ENCODE data around the gene ETV3.

DNA sequence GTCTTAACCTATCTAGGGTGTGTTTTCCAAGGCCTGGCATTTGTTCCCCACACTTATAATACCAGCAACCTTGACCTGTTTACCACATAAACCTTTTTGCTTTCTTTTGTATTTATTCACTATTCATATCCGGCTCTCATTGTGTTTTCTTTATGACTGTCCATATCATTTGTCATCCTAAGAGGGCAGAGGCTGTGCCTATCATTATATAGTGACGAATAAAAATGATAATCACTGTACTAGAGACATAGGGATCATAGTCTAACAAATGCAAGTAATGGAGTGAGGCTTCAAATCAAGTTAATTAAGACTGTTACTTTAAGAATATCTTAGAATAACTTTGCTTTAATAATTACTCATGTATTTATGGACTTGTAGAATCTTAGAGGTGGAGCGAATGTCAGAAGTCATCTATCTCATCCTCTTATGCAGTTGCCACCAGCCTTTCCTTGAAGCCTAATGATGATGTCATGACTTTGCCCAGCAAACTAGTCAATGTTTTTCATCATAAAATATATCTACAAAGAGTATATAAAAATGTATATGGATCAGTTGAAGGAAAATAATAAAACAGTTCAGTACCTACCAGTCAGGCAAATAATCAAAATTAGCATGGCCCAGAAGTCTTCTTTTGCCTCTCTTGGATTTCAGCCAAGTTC, 4.7 kb upstream of the ETV3 start:
- TF ChIP-seq, protein P1, sequence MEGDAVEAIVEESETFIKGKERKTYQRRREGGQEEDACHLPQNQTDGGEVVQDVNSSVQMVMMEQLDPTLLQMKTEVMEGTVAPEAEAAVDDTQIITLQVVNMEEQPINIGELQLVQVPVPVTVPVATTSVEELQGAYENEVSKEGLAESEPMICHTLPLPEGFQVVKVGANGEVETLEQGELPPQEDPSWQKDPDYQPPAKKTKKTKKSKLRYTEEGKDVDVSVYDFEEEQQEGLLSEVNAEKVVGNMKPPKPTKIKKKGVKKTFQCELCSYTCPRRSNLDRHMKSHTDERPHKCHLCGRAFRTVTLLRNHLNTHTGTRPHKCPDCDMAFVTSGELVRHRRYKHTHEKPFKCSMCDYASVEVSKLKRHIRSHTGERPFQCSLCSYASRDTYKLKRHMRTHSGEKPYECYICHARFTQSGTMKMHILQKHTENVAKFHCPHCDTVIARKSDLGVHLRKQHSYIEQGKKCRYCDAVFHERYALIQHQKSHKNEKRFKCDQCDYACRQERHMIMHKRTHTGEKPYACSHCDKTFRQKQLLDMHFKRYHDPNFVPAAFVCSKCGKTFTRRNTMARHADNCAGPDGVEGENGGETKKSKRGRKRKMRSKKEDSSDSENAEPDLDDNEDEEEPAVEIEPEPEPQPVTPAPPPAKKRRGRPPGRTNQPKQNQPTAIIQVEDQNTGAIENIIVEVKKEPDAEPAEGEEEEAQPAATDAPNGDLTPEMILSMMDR (IDR thresholded peaks at IDR 0.05 in 2 of 3, conservative IDR thresholded peaks at IDR 0.05 in 1 of 3; ENCODE audit: control insufficient read depth in 2 of 3, extremely low read depth in 1 of 3, insufficient read depth in 1 of 3, low read depth in 3 of 3, low read length in 3 of 3) = no peak
- no peak for TF ChIP-seq EP300 (IDR thresholded peaks at IDR 0.05; ENCODE audit: borderline replicate concordance in 1 of 2, control insufficient read depth in 1 of 2, low read depth in 2 of 2, low read length in 2 of 2)
- TF ChIP-seq, protein P2, sequence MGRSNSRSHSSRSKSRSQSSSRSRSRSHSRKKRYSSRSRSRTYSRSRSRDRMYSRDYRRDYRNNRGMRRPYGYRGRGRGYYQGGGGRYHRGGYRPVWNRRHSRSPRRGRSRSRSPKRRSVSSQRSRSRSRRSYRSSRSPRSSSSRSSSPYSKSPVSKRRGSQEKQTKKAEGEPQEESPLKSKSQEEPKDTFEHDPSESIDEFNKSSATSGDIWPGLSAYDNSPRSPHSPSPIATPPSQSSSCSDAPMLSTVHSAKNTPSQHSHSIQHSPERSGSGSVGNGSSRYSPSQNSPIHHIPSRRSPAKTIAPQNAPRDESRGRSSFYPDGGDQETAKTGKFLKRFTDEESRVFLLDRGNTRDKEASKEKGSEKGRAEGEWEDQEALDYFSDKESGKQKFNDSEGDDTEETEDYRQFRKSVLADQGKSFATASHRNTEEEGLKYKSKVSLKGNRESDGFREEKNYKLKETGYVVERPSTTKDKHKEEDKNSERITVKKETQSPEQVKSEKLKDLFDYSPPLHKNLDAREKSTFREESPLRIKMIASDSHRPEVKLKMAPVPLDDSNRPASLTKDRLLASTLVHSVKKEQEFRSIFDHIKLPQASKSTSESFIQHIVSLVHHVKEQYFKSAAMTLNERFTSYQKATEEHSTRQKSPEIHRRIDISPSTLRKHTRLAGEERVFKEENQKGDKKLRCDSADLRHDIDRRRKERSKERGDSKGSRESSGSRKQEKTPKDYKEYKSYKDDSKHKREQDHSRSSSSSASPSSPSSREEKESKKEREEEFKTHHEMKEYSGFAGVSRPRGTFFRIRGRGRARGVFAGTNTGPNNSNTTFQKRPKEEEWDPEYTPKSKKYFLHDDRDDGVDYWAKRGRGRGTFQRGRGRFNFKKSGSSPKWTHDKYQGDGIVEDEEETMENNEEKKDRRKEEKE (IDR thresholded peaks at IDR 0.05) = no peak

Data from GM12878 (cell line).